Activated T-helper 17 cell treated with anti-CD3 and anti-CD28 coated beads, Interleukin-2, amount 50 U/mL, for 72 hours (primary cell): Measurements from ENCODE around the gene ANKRD40CL. TPM values are rescaled to one million over a fixed set of nuclear protein-coding genes. Genes with fewer than 3 reads are reported as not detected.
"Not testable (repeated sequence)": the region's sequence is repeated elsewhere in the genome, so short reads cannot be mapped to it uniquely, and the experiment has no call there.

Experiments
- ATAC-seq: fragments of 150-1000 bp; cut with Tn5 transposase; replicated peaks from 2 replicates; pipeline ENCODE4 v1.10.0; 2021; ENCODE audit warnings: mild to moderate bottlenecking, moderate library complexity
- H3K27ac Mint-ChIP-seq: one replicate; pipeline ENCODE4 v1.8.0; 2022; ENCODE audit warnings: mixed read lengths
- H3K27me3 Mint-ChIP-seq: one replicate; pipeline ENCODE4 v1.8.0; 2022; ENCODE audit warnings: mixed read lengths
- H3K36me3 Mint-ChIP-seq: one replicate; pipeline ENCODE4 v1.8.0; 2022; ENCODE audit warnings: low read depth, mild to moderate bottlenecking, mixed read lengths
- H3K4me1 Mint-ChIP-seq: one replicate; pipeline ENCODE4 v1.8.0; 2022; ENCODE audit warnings: mixed read lengths
- H3K4me3 Mint-ChIP-seq: one replicate; pipeline ENCODE4 v1.8.0; 2022; ENCODE audit warnings: mild to moderate bottlenecking, mixed read lengths
- H3K9me3 Mint-ChIP-seq: one replicate; pipeline ENCODE4 v1.8.0; 2022; ENCODE audit warnings: mixed read lengths
- total RNA-seq, 2 donors: library from RNA; stranded (reverse); gene quantifications; one replicate each; pipeline ENCODE4 v1.2.3, GENCODE V29; 2022

ANKRD40CL gene
- total RNA-seq, 2 donors from 2014 or later: not detected

GRCh38 chr17:50758989-50759544, 8.3 kb downstream of the ANKRD40CL start:
- Mint-ChIP-seq H3K27ac (no peak overlapping the region), H3K4me3 (no peak overlapping the region), H3K27me3 (peaks cover 2% of the 10 kb centered on the region), H3K36me3 (peaks cover 27% of the 10 kb centered on the region), H3K9me3 (no peaks in the 10 kb centered on the region), H3K4me1 (no peaks in the 10 kb centered on the region)
- no peak for ATAC-seq

- H3K4me1 Mint-ChIP-seq: no peaks in the 10 kb centered on the region
- peaks cover 32% of the 10 kb centered on the region for H3K36me3 Mint-ChIP-seq
- H3K27me3 Mint-ChIP-seq: peaks cover 2% of the 10 kb centered on the region
- no peaks in the 10 kb centered on the region for H3K9me3 Mint-ChIP-seq
- H3K4me3 Mint-ChIP-seq: no peak overlapping the region
- no peak overlapping the region for H3K27ac Mint-ChIP-seq
- ATAC-seq: no peak
These were observed 8.8 kb downstream of the ANKRD40CL start for GRCh38 chr17:50758524-50758923.

GRCh38 chr17:50754521-50754920, 12.8 kb downstream of the ANKRD40CL start:
- H3K9me3 Mint-ChIP-seq: no peaks in the 10 kb centered on the region
- peaks cover 73% of the 10 kb centered on the region for H3K36me3 Mint-ChIP-seq
- no peaks in the 10 kb centered on the region for H3K4me1 Mint-ChIP-seq
- H3K27ac Mint-ChIP-seq: peak overlapping the region; percentile 0
- no peaks in the 10 kb centered on the region for H3K27me3 Mint-ChIP-seq
- ATAC-seq: no peak
- no peak overlapping the region for H3K4me3 Mint-ChIP-seq

- H3K27ac Mint-ChIP-seq: no peak overlapping the region
These were observed 18.1 kb downstream of the ANKRD40CL start for GRCh38 chr17:50749245-50749644.

GRCh38 chr17:50745631-50746030, 21.7 kb downstream of the ANKRD40CL start:
- H3K36me3 Mint-ChIP-seq: peaks cover 100% of the 10 kb centered on the region
- no peak overlapping the region for H3K4me3 Mint-ChIP-seq
- H3K27ac Mint-ChIP-seq: no peak overlapping the region
- H3K4me1 Mint-ChIP-seq: no peaks in the 10 kb centered on the region
- no peak for ATAC-seq
- H3K27me3 Mint-ChIP-seq: no peaks in the 10 kb centered on the region
- no peaks in the 10 kb centered on the region for H3K9me3 Mint-ChIP-seq

More at GRCh38 chr17:50749245-50749644, 18.1 kb downstream of the ANKRD40CL start:
- Mint-ChIP-seq H3K9me3 (no peaks in the 10 kb centered on the region), H3K27me3 (no peaks in the 10 kb centered on the region), H3K4me3 (no peak overlapping the region), H3K4me1 (no peaks in the 10 kb centered on the region), H3K36me3 (peaks cover 100% of the 10 kb centered on the region)
- no peak for ATAC-seq

- H3K4me3 Mint-ChIP-seq: no peak overlapping the region
These were observed 28.2 kb downstream of the ANKRD40CL start for GRCh38 chr17:50739098-50739497.

GRCh38 chr17:50737118-50737698, 30.1 kb downstream of the ANKRD40CL start:
- Mint-ChIP-seq H3K36me3 (peaks cover 88% of the 10 kb centered on the region), H3K4me1 (peaks cover 24% of the 10 kb centered on the region), H3K4me3 (no peak overlapping the region), H3K27ac (no peak overlapping the region), H3K27me3 (no peaks in the 10 kb centered on the region), H3K9me3 (no peaks in the 10 kb centered on the region)
- peak; percentile 97 for ATAC-seq

More at GRCh38 chr17:50739098-50739497, 28.2 kb downstream of the ANKRD40CL start:
- peaks cover 99% of the 10 kb centered on the region for H3K36me3 Mint-ChIP-seq
- H3K4me1 Mint-ChIP-seq: peaks cover 23% of the 10 kb centered on the region
- ATAC-seq: peak; percentile 64
- H3K9me3 Mint-ChIP-seq: no peaks in the 10 kb centered on the region
- H3K27ac Mint-ChIP-seq: peak overlapping the region; percentile 3
- no peaks in the 10 kb centered on the region for H3K27me3 Mint-ChIP-seq

GRCh38 chr17:50735287-50735686, 32.0 kb downstream of the ANKRD40CL start:
- Mint-ChIP-seq H3K4me3 (no peak overlapping the region), H3K36me3 (peaks cover 81% of the 10 kb centered on the region), H3K9me3 (no peaks in the 10 kb centered on the region), H3K27me3 (no peaks in the 10 kb centered on the region), H3K27ac (no peak overlapping the region), H3K4me1 (peaks cover 34% of the 10 kb centered on the region)
- ATAC-seq: no peak

GRCh38 chr17:50731575-50732460, 35.5 kb downstream of the ANKRD40CL start:
- no peak for ATAC-seq
- Mint-ChIP-seq H3K27me3 (no peaks in the 10 kb centered on the region), H3K27ac (peak overlapping the region; percentile 78), H3K36me3 (peaks cover 66% of the 10 kb centered on the region), H3K4me1 (peaks cover 30% of the 10 kb centered on the region), H3K4me3 (peak overlapping the region; percentile 22), H3K9me3 (no peaks in the 10 kb centered on the region)

- Mint-ChIP-seq H3K27ac (peak overlapping the region; percentile 55), H3K9me3 (no peaks in the 10 kb centered on the region), H3K4me3 (peak overlapping the region; percentile 48), H3K36me3 (peaks cover 56% of the 10 kb centered on the region), H3K4me1 (peaks cover 25% of the 10 kb centered on the region), H3K27me3 (no peaks in the 10 kb centered on the region)
- peak; percentile 86 for ATAC-seq
These were observed 38.2 kb downstream of the ANKRD40CL start for GRCh38 chr17:50728881-50729765.

GRCh38 chr17:50728112-50728429, 39.2 kb downstream of the ANKRD40CL start:
- ATAC-seq: no peak
- Mint-ChIP-seq H3K36me3 (peaks cover 62% of the 10 kb centered on the region), H3K27me3 (no peaks in the 10 kb centered on the region), H3K9me3 (no peaks in the 10 kb centered on the region), H3K27ac (peak overlapping the region; percentile 55), H3K4me1 (peaks cover 25% of the 10 kb centered on the region), H3K4me3 (peak overlapping the region; percentile 48)

GRCh38 chr17:50725769-50726655, 41.3 kb downstream of the ANKRD40CL start:
- Mint-ChIP-seq H3K4me3 (peak overlapping the region; percentile 12), H3K36me3 (peaks cover 62% of the 10 kb centered on the region), H3K27me3 (no peaks in the 10 kb centered on the region), H3K9me3 (no peaks in the 10 kb centered on the region), H3K27ac (no peak overlapping the region), H3K4me1 (peaks cover 28% of the 10 kb centered on the region)
- no peak for ATAC-seq

GRCh38 chr17:50724622-50725021, 42.7 kb downstream of the ANKRD40CL start:
- H3K36me3 Mint-ChIP-seq: peaks cover 76% of the 10 kb centered on the region
- H3K9me3 Mint-ChIP-seq, H3K4me3 Mint-ChIP-seq, ATAC-seq, H3K27ac Mint-ChIP-seq, H3K27me3 Mint-ChIP-seq: not testable (repeated sequence)
- H3K4me1 Mint-ChIP-seq: peaks cover 28% of the 10 kb centered on the region
